Measurements from ENCODE around the gene CHRDL2.

Gene CHRDL2

DNA sequence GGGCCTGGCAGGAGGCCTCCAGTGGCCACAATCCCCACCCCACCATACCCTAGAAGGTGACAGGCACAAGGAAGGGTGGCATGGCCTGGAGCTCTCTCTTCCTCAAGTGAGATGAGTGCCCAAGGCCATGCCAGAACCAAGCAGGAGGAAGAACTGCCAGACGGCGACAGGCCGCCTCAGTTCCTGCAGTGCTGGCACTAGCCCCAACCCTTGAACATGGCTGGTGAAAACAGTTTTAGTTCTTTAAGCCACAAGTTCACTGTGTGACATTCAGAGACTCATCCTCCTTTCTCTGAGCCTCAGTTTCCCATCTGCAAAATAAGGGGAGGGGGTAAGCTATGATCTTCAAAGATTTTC lies 9.8 kb downstream of the CHRDL2 start:
- Histone ChIP-seq H3K9ac (ENCODE audit: low read depth, low read length, poor library complexity, severe bottlenecking) (no peak overlapping the region), H3K79me2 (ENCODE audit: insufficient read depth, low read length) (no peaks in the 10 kb centered on the region), H4K20me1 (ENCODE audit: insufficient read depth, low read length, poor library complexity, severe bottlenecking) (no peaks in the 10 kb centered on the region), H2AFZ (ENCODE audit: low read length) (no peak overlapping the region), H3K4me1 (ENCODE audit: insufficient read depth, low read length, poor library complexity, severe bottlenecking) (no peaks in the 10 kb centered on the region), H3K4me3 (ENCODE audit: low read length, poor library complexity, severe bottlenecking) (no peak overlapping the region), H3F3A (ENCODE audit: low read depth) (no peaks in the 10 kb centered on the region), H3K9me2 (replicated peaks; ENCODE audit: low read depth, low read length) (no peaks in the 10 kb centered on the region), H3K4me2 (ENCODE audit: low read depth, low read length, poor library complexity, severe bottlenecking) (no peak overlapping the region), H3K9me3 (ENCODE audit: insufficient read depth, low read depth, low read length) (no peaks in the 10 kb centered on the region), H3K27me3 (ENCODE audit: insufficient read depth, low read length, poor library complexity, severe bottlenecking) (no peaks in the 10 kb centered on the region), H3K36me3 (ENCODE audit: insufficient read depth, low read length) (no peaks in the 10 kb centered on the region)
- TF ChIP-seq EZH2phosphoT487 (IDR thresholded peaks at IDR 0.05; ENCODE audit: borderline replicate concordance): no peak
- TF ChIP-seq, protein P1, sequence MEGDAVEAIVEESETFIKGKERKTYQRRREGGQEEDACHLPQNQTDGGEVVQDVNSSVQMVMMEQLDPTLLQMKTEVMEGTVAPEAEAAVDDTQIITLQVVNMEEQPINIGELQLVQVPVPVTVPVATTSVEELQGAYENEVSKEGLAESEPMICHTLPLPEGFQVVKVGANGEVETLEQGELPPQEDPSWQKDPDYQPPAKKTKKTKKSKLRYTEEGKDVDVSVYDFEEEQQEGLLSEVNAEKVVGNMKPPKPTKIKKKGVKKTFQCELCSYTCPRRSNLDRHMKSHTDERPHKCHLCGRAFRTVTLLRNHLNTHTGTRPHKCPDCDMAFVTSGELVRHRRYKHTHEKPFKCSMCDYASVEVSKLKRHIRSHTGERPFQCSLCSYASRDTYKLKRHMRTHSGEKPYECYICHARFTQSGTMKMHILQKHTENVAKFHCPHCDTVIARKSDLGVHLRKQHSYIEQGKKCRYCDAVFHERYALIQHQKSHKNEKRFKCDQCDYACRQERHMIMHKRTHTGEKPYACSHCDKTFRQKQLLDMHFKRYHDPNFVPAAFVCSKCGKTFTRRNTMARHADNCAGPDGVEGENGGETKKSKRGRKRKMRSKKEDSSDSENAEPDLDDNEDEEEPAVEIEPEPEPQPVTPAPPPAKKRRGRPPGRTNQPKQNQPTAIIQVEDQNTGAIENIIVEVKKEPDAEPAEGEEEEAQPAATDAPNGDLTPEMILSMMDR (conservative IDR thresholded peaks at IDR 0.05; ENCODE audit: low read length): no peak

DNA sequence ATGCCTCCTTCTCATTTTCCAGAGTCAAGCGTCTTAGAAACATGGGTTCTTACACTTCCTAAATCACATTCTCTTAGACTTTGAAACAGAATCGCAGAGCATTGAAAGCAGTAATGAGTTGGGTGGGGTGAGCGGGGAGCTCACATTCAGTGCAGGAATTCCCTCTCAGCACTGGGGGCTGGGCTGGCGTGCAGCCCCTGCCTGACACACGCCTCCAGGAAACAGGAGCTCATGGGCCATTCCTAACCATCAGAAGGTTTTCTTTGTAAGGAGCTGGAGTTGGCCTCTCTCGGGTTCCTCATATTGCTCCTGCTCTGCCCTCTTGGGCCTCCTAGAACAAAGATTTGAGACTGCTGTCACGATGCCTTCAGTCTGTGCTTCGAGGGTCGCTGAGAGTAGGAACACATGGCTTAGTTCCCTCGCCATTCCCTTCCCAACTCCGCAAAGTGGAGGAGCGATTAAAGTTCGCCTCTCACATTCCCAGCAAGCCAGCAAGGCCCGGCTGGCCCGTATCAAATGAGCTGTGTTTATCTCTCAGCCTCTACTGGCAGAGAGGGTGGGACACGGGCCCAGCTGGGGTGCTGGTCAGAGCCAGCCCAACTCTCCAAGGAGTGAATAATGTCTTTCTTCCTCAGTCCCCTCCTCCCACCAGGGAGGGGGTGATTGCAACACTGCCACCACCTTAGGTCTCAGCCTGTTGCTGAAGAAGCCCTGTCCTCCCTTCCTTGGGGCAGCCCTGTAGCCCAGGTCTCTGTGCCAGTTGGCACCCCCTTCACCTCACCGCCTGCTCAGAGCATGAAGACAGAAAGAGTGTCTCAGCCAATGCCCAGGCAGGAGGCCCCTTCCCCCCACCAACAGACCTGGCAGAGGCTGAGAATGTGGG lies 10.4 kb downstream of the CHRDL2 start:
- no peaks in the 10 kb centered on the region for H3K27me3 ChIP-seq (ENCODE audit: insufficient read depth, low read length, poor library complexity, severe bottlenecking)
- no peak overlapping the region for H3K9ac ChIP-seq (ENCODE audit: low read depth, low read length, poor library complexity, severe bottlenecking)
- no peaks in the 10 kb centered on the region for H4K20me1 ChIP-seq (ENCODE audit: insufficient read depth, low read length, poor library complexity, severe bottlenecking)
- no peaks in the 10 kb centered on the region for H3K79me2 ChIP-seq (ENCODE audit: insufficient read depth, low read length)
- H3F3A ChIP-seq (ENCODE audit: low read depth): no peaks in the 10 kb centered on the region
- H3K4me1 ChIP-seq (ENCODE audit: insufficient read depth, low read length, poor library complexity, severe bottlenecking): no peaks in the 10 kb centered on the region
- H3K4me2 ChIP-seq (ENCODE audit: low read depth, low read length, poor library complexity, severe bottlenecking): no peak overlapping the region
- TF ChIP-seq, protein P1 (conservative IDR thresholded peaks at IDR 0.05; ENCODE audit: low read length): no peak
- no peak for TF ChIP-seq EZH2phosphoT487 (IDR thresholded peaks at IDR 0.05; ENCODE audit: borderline replicate concordance)
- no peak overlapping the region for H3K4me3 ChIP-seq (ENCODE audit: low read length, poor library complexity, severe bottlenecking)
- no peaks in the 10 kb centered on the region for H3K36me3 ChIP-seq (ENCODE audit: insufficient read depth, low read length)
- no peak overlapping the region; the same call in 1 of the 2 replicates for H2AFZ ChIP-seq (ENCODE audit: low read length)
- H3K9me2 ChIP-seq (replicated peaks; ENCODE audit: low read depth, low read length): no peaks in the 10 kb centered on the region
- H3K9me3 ChIP-seq (ENCODE audit: insufficient read depth, low read depth, low read length): no peaks in the 10 kb centered on the region

DNA sequence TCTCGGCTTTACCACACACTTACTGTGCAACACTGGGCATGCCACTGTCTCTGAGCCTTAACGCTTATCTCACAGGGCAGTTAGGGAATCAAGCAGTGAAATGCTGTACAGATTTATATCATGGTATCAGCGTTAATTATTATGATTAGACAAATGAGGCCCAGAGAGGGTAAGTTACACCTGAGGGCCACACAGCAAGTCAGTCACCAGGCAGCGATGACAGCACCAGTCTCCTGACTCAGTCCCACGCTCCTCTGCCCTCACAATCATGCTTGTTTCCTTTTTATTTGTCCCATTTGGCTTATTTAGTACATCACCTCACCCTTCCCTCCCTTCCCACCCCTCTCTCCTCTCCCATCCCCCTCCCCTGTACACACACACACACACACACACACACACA lies 12.2 kb downstream of the CHRDL2 start:
- H3K79me2 ChIP-seq (ENCODE audit: insufficient read depth, low read length): no peaks in the 10 kb centered on the region
- no peaks in the 10 kb centered on the region for H3K9me3 ChIP-seq (ENCODE audit: insufficient read depth, low read depth, low read length)
- no peaks in the 10 kb centered on the region for H3K9me2 ChIP-seq (replicated peaks; ENCODE audit: low read depth, low read length)
- H3K9ac ChIP-seq (ENCODE audit: low read depth, low read length, poor library complexity, severe bottlenecking): no peak overlapping the region
- no peaks in the 10 kb centered on the region for H4K20me1 ChIP-seq (ENCODE audit: insufficient read depth, low read length, poor library complexity, severe bottlenecking)
- H3K27me3 ChIP-seq (ENCODE audit: insufficient read depth, low read length, poor library complexity, severe bottlenecking): no peaks in the 10 kb centered on the region
- H3K4me1 ChIP-seq (ENCODE audit: insufficient read depth, low read length, poor library complexity, severe bottlenecking): no peaks in the 10 kb centered on the region
- no peak overlapping the region for H2AFZ ChIP-seq (ENCODE audit: low read length)
- H3K36me3 ChIP-seq (ENCODE audit: insufficient read depth, low read length): no peaks in the 10 kb centered on the region
- H3K4me3 ChIP-seq (ENCODE audit: low read length, poor library complexity, severe bottlenecking): no peak overlapping the region
- TF ChIP-seq, protein P1 (conservative IDR thresholded peaks at IDR 0.05; ENCODE audit: low read length): no peak
- no peak for TF ChIP-seq EZH2phosphoT487 (IDR thresholded peaks at IDR 0.05; ENCODE audit: borderline replicate concordance)
- no peaks in the 10 kb centered on the region for H3F3A ChIP-seq (ENCODE audit: low read depth)
- no peak overlapping the region for H3K4me2 ChIP-seq (ENCODE audit: low read depth, low read length, poor library complexity, severe bottlenecking)
